Neural cell (in vitro differentiated cells): ENCODE data around the gene UBE2N. TPM values are rescaled to one million over a fixed set of nuclear protein-coding genes. Genes with fewer than 3 reads are reported as not detected.

Source experiments
- H2AFZ ChIP-seq: fragments of 200-600, 300-800 bp; sonication (generic), shearing (Covaris generic); 2 replicates; pipeline ENCODE4 v1.6.0; 2014; ENCODE audit warnings: low read depth, mild to moderate bottlenecking, antibody characterized with exemption, low read length, moderate library complexity
- H3F3A ChIP-seq: fragments of 200-600 bp; shearing (Covaris generic); 2 replicates; pipeline ENCODE4 v1.6.1; 2016; ENCODE audit warnings: mild to moderate bottlenecking, moderate library complexity, mixed read lengths, antibody characterized with exemption, low read length; ENCODE audit not compliant: insufficient read depth, poor library complexity, severe bottlenecking
- H3K27ac ChIP-seq: fragments of 200-600, 300-800 bp; sonication (generic), shearing (Covaris generic); 2 replicates; pipeline ENCODE4 v1.5.1; 2014; ENCODE audit warnings: mild to moderate bottlenecking, low read length, moderate library complexity
- H3K27me3 ChIP-seq: fragments of 300-800, 200-600 bp; sonication (generic), shearing (Covaris generic); 2 replicates; pipeline ENCODE4 v1.6.0; 2014; ENCODE audit warnings: mild to moderate bottlenecking, low read depth, low read length, moderate library complexity; ENCODE audit not compliant: insufficient read depth
- H3K36me3 ChIP-seq: fragments of 300-800, 200-600 bp; sonication (generic), shearing (Covaris generic); 2 replicates; pipeline ENCODE4 v1.5.1; 2014; ENCODE audit warnings: mild to moderate bottlenecking, antibody characterized with exemption, low read length, moderate library complexity; ENCODE audit not compliant: insufficient read depth
- H3K4me2 ChIP-seq: fragments of 300-800, 200-600 bp; sonication (generic), shearing (Covaris generic); 2 replicates; pipeline ENCODE4 v1.6.0; 2014; ENCODE audit warnings: mild to moderate bottlenecking, low read length
- H3K4me3 ChIP-seq: fragments of 300-800, 200-600 bp; sonication (generic), shearing (Covaris generic); 2 replicates; pipeline ENCODE4 v1.5.1; 2014; ENCODE audit warnings: mild to moderate bottlenecking, low read length, moderate library complexity
- H3K79me2 ChIP-seq: fragments of 200-600 bp; shearing (Covaris generic); replicated peaks from 2 replicates; pipeline ENCODE4 v1.6.0; 2014; ENCODE audit warnings: mild to moderate bottlenecking, low read length, moderate library complexity; ENCODE audit not compliant: insufficient read depth
- H3K9ac ChIP-seq: fragments of 300-800, 200-600 bp; sonication (generic), shearing (Covaris generic); 2 replicates; pipeline ENCODE4 v1.6.1; 2016; ENCODE audit warnings: mild to moderate bottlenecking, low read length, mixed read lengths
- H3K9me2 ChIP-seq: fragments of 200-600 bp; shearing (Covaris generic); 2 replicates; pipeline ENCODE4 v1.6.1; 2016; ENCODE audit warnings: mild to moderate bottlenecking, low read length, mixed read lengths; ENCODE audit not compliant: insufficient read depth
- H3K9me3 ChIP-seq: fragments of 200-600, 300-800 bp; sonication (generic), shearing (Covaris generic); 2 replicates; pipeline ENCODE4 v1.6.1; 2016; ENCODE audit warnings: mild to moderate bottlenecking, mixed run types, low read length, moderate library complexity, mixed read lengths
- H4K20me1 ChIP-seq: fragments of 200-600 bp; shearing (Covaris generic); 2 replicates; pipeline ENCODE4 v1.6.1; 2016; ENCODE audit warnings: mild to moderate bottlenecking, mixed run types; ENCODE audit not compliant: insufficient read depth
- CTCF ChIP-seq: fragments of 450-650 bp; IDR thresholded peaks from 2 replicates; pipeline ENCODE4 v1.5.1; 2014; ENCODE audit warnings: antibody characterized with exemption, mild to moderate bottlenecking, moderate library complexity; ENCODE audit not compliant: poor library complexity, severe bottlenecking
- EP300 ChIP-seq: fragments of 450-650 bp; conservative IDR thresholded peaks from 2 replicates; pipeline ENCODE4 v1.6.1; 2014; ENCODE audit warnings: antibody characterized with exemption, mild to moderate bottlenecking, moderate library complexity; ENCODE audit not compliant: poor library complexity, severe bottlenecking
- EZH2 ChIP-seq: fragments of 200-600, 300-800 bp; shearing (Covaris generic), sonication (generic); IDR thresholded peaks from 2 replicates; pipeline ENCODE4 v1.6.1; 2014; ENCODE audit warnings: antibody characterized with exemption, low read length, borderline replicate concordance, mild to moderate bottlenecking; ENCODE audit not compliant: insufficient read depth, poor library complexity, severe bottlenecking
- MXI1 ChIP-seq: fragments of 450-650 bp; conservative IDR thresholded peaks from 2 replicates; pipeline ENCODE4 v1.6.1; 2014; ENCODE audit warnings: antibody characterized with exemption, mild to moderate bottlenecking; ENCODE audit not compliant: poor library complexity, severe bottlenecking
- POLR2AphosphoS5 ChIP-seq: IDR thresholded peaks from 2 replicates; pipeline ENCODE4 v1.6.1; 2012
- RAD21 ChIP-seq: fragments of 450-650 bp; conservative IDR thresholded peaks from 2 replicates; pipeline ENCODE4 v1.6.1; 2014; ENCODE audit warnings: antibody characterized with exemption, mild to moderate bottlenecking, moderate library complexity
- REST ChIP-seq: IDR thresholded peaks from 2 replicates; pipeline ENCODE4 v1.6.1; 2012; ENCODE audit warnings: borderline replicate concordance
- SMC3 ChIP-seq: fragments of 450-650 bp; conservative IDR thresholded peaks from 2 replicates; pipeline ENCODE4 v1.6.1; 2014; ENCODE audit warnings: antibody characterized with exemption, mild to moderate bottlenecking, moderate library complexity; ENCODE audit not compliant: poor library complexity
- TAF1 ChIP-seq: IDR thresholded peaks from 2 replicates; pipeline ENCODE4 v1.6.1; 2012; ENCODE audit warnings: low read depth
- polyA plus RNA-seq: library from polyadenylated mRNA; depleted of rRNA; stranded (reverse); fragments of >200 nt; gene quantifications from 2 replicates; pipeline ENCODE4 v1.2.3, GENCODE V29; 2014

Gene UBE2N
- polyA plus RNA-seq, 1 donor from 2014 or later: 172 TPM

GRCh38 chr12:93453633-93454032 is 11.9 kb upstream of the UBE2N start:
- Histone ChIP-seq H3K27me3 (no peaks in the 10 kb centered on the region), H3F3A (no peaks in the 10 kb centered on the region), H3K79me2 (no peaks in the 10 kb centered on the region), H3K9ac (no peak overlapping the region), H3K36me3 (no peaks in the 10 kb centered on the region), H4K20me1 (no peaks in the 10 kb centered on the region), H3K4me2 (no peak overlapping the region), H3K27ac (no peak overlapping the region), H3K4me3 (no peak overlapping the region), H2AFZ (no peak overlapping the region), H3K9me2 (no peaks in the 10 kb centered on the region), H3K9me3 (no peaks in the 10 kb centered on the region)
- TF ChIP-seq SMC3: no peak
- TF ChIP-seq CTCF: no peak
- TF ChIP-seq REST: no peak
- TF ChIP-seq POLR2AphosphoS5: no peak
- TF ChIP-seq MXI1: no peak
- TF ChIP-seq EZH2: no peak
- TF ChIP-seq RAD21: no peak
- TF ChIP-seq EP300: no peak
- no peak for TF ChIP-seq TAF1

GRCh38 chr12:93451423-93452158 is 9.8 kb upstream of the UBE2N start:
- Histone ChIP-seq H3K9me3 (no peaks in the 10 kb centered on the region), H3K9me2 (no peaks in the 10 kb centered on the region), H3K4me2 (no peak overlapping the region), H4K20me1 (no peaks in the 10 kb centered on the region), H3F3A (no peaks in the 10 kb centered on the region), H3K27me3 (no peaks in the 10 kb centered on the region), H3K9ac (no peak overlapping the region), H3K27ac (no peak overlapping the region), H2AFZ (no peak overlapping the region), H3K79me2 (no peaks in the 10 kb centered on the region), H3K36me3 (no peaks in the 10 kb centered on the region), H3K4me3 (no peak overlapping the region)
- no peak for TF ChIP-seq MXI1
- TF ChIP-seq EZH2: no peak
- TF ChIP-seq EP300: no peak
- TF ChIP-seq POLR2AphosphoS5: no peak
- TF ChIP-seq REST: no peak
- TF ChIP-seq RAD21: no peak
- no peak for TF ChIP-seq CTCF
- TF ChIP-seq TAF1: no peak
- no peak for TF ChIP-seq SMC3
